Lower leg skin (tissue), 3 donors: ENCODE data around the gene DMKN.

Experiments
- CTCF ChIP-seq, 3 donors: fragments of 450-650 bp; IDR thresholded peaks; one replicate each; pipeline ENCODE4 v1.5.1; 2016; ENCODE audit warnings: antibody characterized with exemption in 3 of 3, mild to moderate bottlenecking in 3 of 3, moderate library complexity in 2 of 3
- POLR2A ChIP-seq, 2 donors: fragments of 450-650 bp; IDR thresholded peaks; one replicate each; pipeline ENCODE4 v1.6.1; 2016 to 2017; ENCODE audit warnings: antibody characterized with exemption in 2 of 2, mild to moderate bottlenecking in 1 of 2, moderate library complexity in 1 of 2

DNA sequence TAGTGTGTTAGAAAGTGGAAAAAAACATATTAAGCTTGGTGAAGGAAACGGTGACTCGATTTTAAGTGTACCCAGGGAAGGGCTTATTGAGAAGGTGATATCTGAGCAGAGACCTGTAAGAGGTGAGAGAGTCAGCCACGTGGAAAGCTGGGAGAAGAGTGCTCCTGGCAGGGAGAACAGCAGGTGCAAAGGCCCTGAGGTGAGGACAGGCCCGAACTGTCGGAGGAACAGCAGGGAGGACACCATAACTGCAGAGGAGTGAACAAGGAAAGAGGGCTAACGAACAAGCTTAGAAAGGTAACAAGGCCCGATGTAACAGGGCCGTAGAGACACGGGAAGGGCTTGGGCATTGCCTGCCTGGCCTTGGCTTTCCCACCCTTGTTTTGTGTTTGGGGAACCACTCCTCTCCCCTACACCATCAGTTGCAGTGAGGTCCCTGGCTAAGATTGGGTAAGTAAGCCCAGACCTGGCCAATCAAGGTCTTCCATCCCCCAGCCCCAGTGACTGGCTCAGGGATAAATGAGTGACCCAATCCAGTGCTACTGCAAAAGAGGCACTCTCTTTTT lies 42.7 kb upstream of the DMKN start:
- TF ChIP-seq CTCF (IDR thresholded peaks at IDR 0.05) (no peak), POLR2A (IDR thresholded peaks at IDR 0.05) (no peak)
